HEK293T (cell line): ENCODE data around the gene VENTX.

Experiments used
- CTCF ChIA-PET: fragments of 350-600 bp; formaldehyde crosslinking; extraction: SDS; loops from one replicate; lab custom pipeline; 2021; ENCODE audit warnings: antibody characterized with exemption, inconsistent platforms; lab: Yijun Ruan, JAX
- POLR2A ChIA-PET: fragments of 350-600 bp; formaldehyde crosslinking; extraction: SDS; loops from one replicate; lab custom pipeline; 2020; ENCODE audit warnings: antibody characterized with exemption, inconsistent platforms; lab: Yijun Ruan, JAX
- DNase-seq: peaks from one replicate; pipeline ENCODE4 v3.0.0; 2012; ENCODE audit warnings: mixed read lengths; ENCODE audit errors: extremely low spot score
- ARNT ChIP-seq: fragments of 450-650 bp; IDR thresholded peaks from 2 replicates; pipeline ENCODE4 v1.6.1; 2017; ENCODE audit warnings: mild to moderate bottlenecking
- BHLHE40 ChIP-seq: fragments of 450-650 bp; IDR thresholded peaks from 2 replicates; pipeline ENCODE4 v1.6.1; 2016; ENCODE audit warnings: mild to moderate bottlenecking, moderate library complexity, borderline replicate concordance
- CTBP1 ChIP-seq: fragments of 450-650 bp; IDR thresholded peaks from 2 replicates; pipeline ENCODE4 v1.6.1; 2016; ENCODE audit warnings: borderline replicate concordance
- ELF4 ChIP-seq: fragments of 450-650 bp; IDR thresholded peaks from 2 replicates; pipeline ENCODE4 v1.6.1; 2017; ENCODE audit warnings: antibody characterized with exemption
- FOXA1 ChIP-seq: fragments of 450-650 bp; IDR thresholded peaks from 2 replicates; pipeline ENCODE4 v1.6.1; 2016; ENCODE audit warnings: mild to moderate bottlenecking
- FOXK2 ChIP-seq: fragments of 450-650 bp; IDR thresholded peaks from 2 replicates; pipeline ENCODE4 v1.6.1; 2016; ENCODE audit warnings: mild to moderate bottlenecking
- FOXM1 ChIP-seq: fragments of 450-650 bp; IDR thresholded peaks from 2 replicates; pipeline ENCODE4 v1.6.1; 2017; ENCODE audit warnings: mild to moderate bottlenecking, borderline replicate concordance
- HDGF ChIP-seq: fragments of 450-650 bp; IDR thresholded peaks from 2 replicates; pipeline ENCODE4 v1.6.1; 2017; ENCODE audit warnings: antibody characterized with exemption, borderline replicate concordance
- L3MBTL2 ChIP-seq: fragments of 450-650 bp; conservative IDR thresholded peaks from 2 replicates; pipeline ENCODE4 v1.6.1; 2016; ENCODE audit warnings: mild to moderate bottlenecking
- LEF1 ChIP-seq: fragments of 450-650 bp; IDR thresholded peaks from 2 replicates; pipeline ENCODE4 v1.6.1; 2017; ENCODE audit warnings: mild to moderate bottlenecking, borderline replicate concordance
- NFRKB ChIP-seq: fragments of 450-650 bp; IDR thresholded peaks from 2 replicates; pipeline ENCODE4 v1.6.1; 2016; ENCODE audit warnings: mild to moderate bottlenecking, moderate library complexity
- SP1 ChIP-seq: fragments of 450-650 bp; IDR thresholded peaks from 2 replicates; pipeline ENCODE4 v1.6.1; 2017
- SUZ12 ChIP-seq: fragments of 450-650 bp; IDR thresholded peaks from 2 replicates; pipeline ENCODE4 v1.6.1; 2016; ENCODE audit warnings: mild to moderate bottlenecking
- TARDBP ChIP-seq: fragments of 450-650 bp; IDR thresholded peaks from 2 replicates; pipeline ENCODE4 v1.6.1; 2016
- ZNF384 ChIP-seq: fragments of 450-650 bp; IDR thresholded peaks from 2 replicates; pipeline ENCODE4 v1.6.1; 2016
- TF ChIP-seq, protein P1 (sequence below): fragments of 450-650 bp; IDR thresholded peaks from 2 replicates; pipeline ENCODE4 v1.6.1; 2016

Gene VENTX

GRCh38 chr10:133209641-133210040 is 28.0 kb upstream of the VENTX start:
- no peak for DNase-seq
- no peak for TF ChIP-seq BHLHE40
- no peak for TF ChIP-seq CTBP1
- no peak for TF ChIP-seq TARDBP
- no peak for TF ChIP-seq NFRKB
- TF ChIP-seq FOXA1: no peak
- no peak for TF ChIP-seq SP1
- no peak for TF ChIP-seq FOXM1
- no peak for TF ChIP-seq HDGF
- no peak for TF ChIP-seq ARNT
- TF ChIP-seq ELF4: no peak
- TF ChIP-seq LEF1: no peak
- TF ChIP-seq SUZ12: no peak
- TF ChIP-seq ZNF384: no peak
- POLR2A ChIA-PET: no interaction called here
- CTCF ChIA-PET: no interaction called here

- CTCF ChIA-PET: no interaction called here
- TF ChIP-seq HDGF: no peak
- no peak for TF ChIP-seq ARNT
- TF ChIP-seq NFRKB: no peak
- no peak for TF ChIP-seq ZNF384
- TF ChIP-seq BHLHE40: no peak
- no peak for TF ChIP-seq FOXA1
- no peak for TF ChIP-seq SP1
- TF ChIP-seq, protein P1, sequence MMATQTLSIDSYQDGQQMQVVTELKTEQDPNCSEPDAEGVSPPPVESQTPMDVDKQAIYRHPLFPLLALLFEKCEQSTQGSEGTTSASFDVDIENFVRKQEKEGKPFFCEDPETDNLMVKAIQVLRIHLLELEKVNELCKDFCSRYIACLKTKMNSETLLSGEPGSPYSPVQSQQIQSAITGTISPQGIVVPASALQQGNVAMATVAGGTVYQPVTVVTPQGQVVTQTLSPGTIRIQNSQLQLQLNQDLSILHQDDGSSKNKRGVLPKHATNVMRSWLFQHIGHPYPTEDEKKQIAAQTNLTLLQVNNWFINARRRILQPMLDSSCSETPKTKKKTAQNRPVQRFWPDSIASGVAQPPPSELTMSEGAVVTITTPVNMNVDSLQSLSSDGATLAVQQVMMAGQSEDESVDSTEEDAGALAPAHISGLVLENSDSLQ: no peak
- TF ChIP-seq ELF4: no peak
- TF ChIP-seq FOXK2: no peak
- TF ChIP-seq SUZ12: no peak
- TF ChIP-seq LEF1: no peak
- TF ChIP-seq L3MBTL2: no peak
- TF ChIP-seq TARDBP: no peak
- no peak for TF ChIP-seq FOXM1
- TF ChIP-seq CTBP1: no peak
- POLR2A ChIA-PET: no interaction called here
- no peak for DNase-seq
Observed at GRCh38 chr10:133210398-133211140, 27.1 kb upstream of the VENTX start.

- ChIA-PET CTCF (no interaction called here), POLR2A (interaction anchor here (0.7 kb wide), 1 partner anchor 14 kb away, joined by 3 read pairs; no protein-coding TSS in a partner anchor)
- TF ChIP-seq BHLHE40: no peak
- no peak for DNase-seq
Observed at GRCh38 chr10:133211141-133211830, 26.4 kb upstream of the VENTX start.

DNA sequence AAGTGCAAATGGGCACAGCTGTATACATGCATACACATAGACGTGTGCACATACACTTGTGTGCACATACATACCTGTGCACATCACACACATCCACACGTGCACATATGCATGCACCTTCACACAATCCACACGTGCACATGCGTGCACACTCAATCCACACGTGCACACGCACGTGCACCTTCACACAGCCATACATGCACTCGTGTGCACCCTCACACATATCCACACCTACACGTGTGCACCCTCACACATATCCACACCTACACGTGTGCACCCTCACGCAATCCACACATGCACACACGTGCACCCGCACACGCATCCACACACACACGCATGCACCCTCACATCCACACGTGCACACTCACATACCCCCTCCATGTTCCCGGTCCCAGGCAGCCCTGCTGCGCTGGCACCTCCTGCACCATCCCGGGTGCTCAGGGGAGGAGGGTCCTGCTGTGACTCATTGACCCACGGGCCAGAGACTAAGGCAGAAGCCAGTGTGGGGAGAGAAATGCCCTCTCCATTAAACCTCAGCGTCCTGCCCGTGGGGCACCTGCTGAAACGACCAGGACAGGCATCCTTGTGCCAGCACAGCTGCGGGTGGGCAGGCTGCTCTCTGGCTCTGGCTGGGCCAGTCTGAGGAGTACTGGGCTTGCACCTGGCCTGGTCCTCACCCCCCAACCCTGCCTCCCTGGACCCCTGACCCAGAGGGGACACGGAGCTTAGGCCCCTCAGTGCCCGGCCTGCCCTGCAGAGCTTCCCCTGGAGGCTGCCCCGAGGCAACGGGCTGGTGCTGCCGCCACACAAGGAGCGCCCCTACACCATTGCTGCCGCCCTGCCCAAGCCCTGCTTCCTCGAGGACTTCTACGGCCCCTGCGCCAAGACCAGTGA is 25.4 kb upstream of the VENTX start:
- CTCF ChIA-PET: no interaction called here

DNA sequence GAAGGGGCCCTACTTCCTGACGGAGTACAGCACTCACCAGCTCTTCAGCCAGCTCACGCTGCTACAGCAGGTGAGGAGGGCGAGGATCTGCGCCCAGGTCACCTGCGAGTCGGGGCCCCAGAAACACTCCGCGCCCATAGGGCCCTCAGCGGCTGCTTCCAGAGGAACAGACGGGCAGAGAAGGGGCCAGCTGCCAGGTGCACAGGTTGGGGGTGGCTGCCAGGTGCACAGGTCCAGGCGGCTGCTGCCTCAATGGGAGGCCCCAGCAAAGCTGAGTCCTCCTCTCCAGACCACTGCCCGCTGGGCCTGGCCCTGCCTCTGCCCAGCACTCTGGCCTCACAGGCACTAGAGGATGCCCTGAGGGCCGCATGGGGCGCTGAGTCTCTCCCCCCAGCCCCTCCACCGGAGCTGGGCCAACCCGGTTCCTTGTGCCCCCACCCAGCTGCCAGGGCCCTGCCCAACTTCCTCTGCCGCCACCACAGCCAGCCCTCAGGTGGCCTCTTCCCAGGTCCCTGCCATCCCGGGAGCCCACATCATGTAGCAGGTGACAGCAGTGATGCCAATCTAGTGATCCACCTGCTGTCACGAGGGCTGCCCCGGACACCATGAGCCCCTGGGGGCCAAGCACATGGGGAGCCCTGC is 24.7 kb upstream of the VENTX start:
- no peak for TF ChIP-seq LEF1
- TF ChIP-seq NFRKB: no peak
- no peak for TF ChIP-seq FOXK2
- no peak for TF ChIP-seq CTBP1
- TF ChIP-seq ELF4: no peak
- no peak for TF ChIP-seq FOXM1
- no peak for TF ChIP-seq FOXA1
- TF ChIP-seq TARDBP: no peak
- TF ChIP-seq ZNF384: no peak
- TF ChIP-seq, protein P1: no peak
- TF ChIP-seq ARNT: no peak
- no peak for DNase-seq
- POLR2A ChIA-PET: no interaction called here
- CTCF ChIA-PET: no interaction called here

More for the DNA sequence above, 25.4 kb upstream of the VENTX start:
- POLR2A ChIA-PET: interaction anchor here (0.7 kb wide), 1 partner anchor 14 kb away, joined by 3 read pairs; no protein-coding TSS in a partner anchor
- no peak for DNase-seq
- TF ChIP-seq SUZ12 (no peak), ARNT (no peak), SP1 (no peak), TARDBP (no peak)
